MCF 10A (cell line): ENCODE measurements around the gene ZNF469. TPM values are rescaled to one million over a fixed set of nuclear protein-coding genes. Genes with fewer than 3 reads are reported as not detected.

Source experiments
- BruUV-seq: library from RNA; stranded (reverse); fragments of 400-500 nt; replicated peaks from 2 replicates; lab custom pipeline; 2021; lab: Mats Ljungman, UMichigan
- CTCF ChIA-PET: fragments of 300-600 bp; sonication (Branson Sonifier 250); formaldehyde crosslinking; extraction: SDS; loops from one replicate; lab custom pipeline; 2021; ENCODE audit warnings: antibody characterized with exemption, inconsistent platforms; lab: Yijun Ruan, JAX
- POLR2A ChIA-PET: fragments of 300-600, 350-650 bp; sonication (Branson Sonifier 250); formaldehyde crosslinking; extraction: SDS; loops from one replicate; lab custom pipeline; 2020; ENCODE audit warnings: antibody characterized with exemption, inconsistent platforms; lab: Yijun Ruan, JAX
- DNase-seq: peaks from one replicate; pipeline ENCODE4 v3.0.0-alpha.2; 2018; ENCODE audit not compliant: unreplicated experiment
- H3K27ac Mint-ChIP-seq: one replicate; pipeline ENCODE4 v1.8.0; 2022; ENCODE audit warnings: mild to moderate bottlenecking, low read depth, mixed read lengths; ENCODE audit not compliant: unreplicated experiment
- H3K27me3 Mint-ChIP-seq: one replicate; pipeline ENCODE4 v1.8.0; 2022; ENCODE audit warnings: mixed read lengths; ENCODE audit not compliant: insufficient read depth, unreplicated experiment
- H3K36me3 Mint-ChIP-seq: one replicate; pipeline ENCODE4 v1.8.0; 2022; ENCODE audit warnings: mild to moderate bottlenecking, moderate library complexity, mixed read lengths; ENCODE audit not compliant: insufficient read depth, unreplicated experiment
- H3K4me1 Mint-ChIP-seq: one replicate; pipeline ENCODE4 v1.8.0; 2022; ENCODE audit warnings: mixed read lengths; ENCODE audit not compliant: insufficient read depth, unreplicated experiment
- H3K4me3 Mint-ChIP-seq: one replicate; pipeline ENCODE4 v1.8.0; 2022; ENCODE audit warnings: mild to moderate bottlenecking, moderate library complexity, mixed read lengths; ENCODE audit not compliant: unreplicated experiment
- H3K9me3 Mint-ChIP-seq: one replicate; pipeline ENCODE4 v1.8.0; 2022; ENCODE audit warnings: mixed read lengths; ENCODE audit not compliant: unreplicated experiment
- intact Hi-C: fragments of 100-400 bp; cut with micrococcal nuclease; formaldehyde crosslinking; loops from 2 replicates; pipeline ENCODE4 v1.14.1; 2022
- total RNA-seq: library from RNA; stranded (reverse); gene quantifications from 2 replicates; pipeline ENCODE4 v1.2.3, GENCODE V29; 2022
- TF ChIP-seq, protein P1 (sequence below): fragments of 200-600 bp; IDR thresholded peaks from one replicate; pipeline ENCODE4 v1.8.0; 2022; ENCODE audit warnings: antibody characterized with exemption, mild to moderate bottlenecking; ENCODE audit not compliant: unreplicated experiment

Gene ZNF469
- total RNA-seq, 1 experiment from 2014 or later: not detected

DNA sequence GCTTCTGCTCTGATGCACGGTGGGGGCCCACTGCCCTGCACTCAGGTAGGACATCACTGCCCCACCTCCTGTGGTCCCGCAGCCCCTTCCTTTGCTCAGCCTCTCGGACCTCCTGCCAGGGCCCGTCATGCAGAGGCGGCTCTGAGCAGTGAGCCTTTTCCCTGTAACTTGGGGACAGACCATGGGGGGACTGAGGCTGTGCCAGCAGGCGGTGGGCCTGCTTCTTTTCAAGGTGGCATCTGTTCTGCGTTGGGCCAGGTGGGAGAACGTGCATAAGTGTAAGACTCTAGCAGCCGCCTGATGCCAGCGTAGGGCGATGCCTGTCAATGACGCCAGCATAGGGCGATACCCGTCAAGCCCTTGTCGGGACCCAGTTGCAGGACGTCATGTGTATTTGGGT, 40.3 kb upstream of the ZNF469 start:
- no peaks in the 10 kb centered on the region for H3K36me3 Mint-ChIP-seq
- intact Hi-C loops: no loop called here
- no peak overlapping the region for H3K4me3 Mint-ChIP-seq
- TF ChIP-seq, protein P1, sequence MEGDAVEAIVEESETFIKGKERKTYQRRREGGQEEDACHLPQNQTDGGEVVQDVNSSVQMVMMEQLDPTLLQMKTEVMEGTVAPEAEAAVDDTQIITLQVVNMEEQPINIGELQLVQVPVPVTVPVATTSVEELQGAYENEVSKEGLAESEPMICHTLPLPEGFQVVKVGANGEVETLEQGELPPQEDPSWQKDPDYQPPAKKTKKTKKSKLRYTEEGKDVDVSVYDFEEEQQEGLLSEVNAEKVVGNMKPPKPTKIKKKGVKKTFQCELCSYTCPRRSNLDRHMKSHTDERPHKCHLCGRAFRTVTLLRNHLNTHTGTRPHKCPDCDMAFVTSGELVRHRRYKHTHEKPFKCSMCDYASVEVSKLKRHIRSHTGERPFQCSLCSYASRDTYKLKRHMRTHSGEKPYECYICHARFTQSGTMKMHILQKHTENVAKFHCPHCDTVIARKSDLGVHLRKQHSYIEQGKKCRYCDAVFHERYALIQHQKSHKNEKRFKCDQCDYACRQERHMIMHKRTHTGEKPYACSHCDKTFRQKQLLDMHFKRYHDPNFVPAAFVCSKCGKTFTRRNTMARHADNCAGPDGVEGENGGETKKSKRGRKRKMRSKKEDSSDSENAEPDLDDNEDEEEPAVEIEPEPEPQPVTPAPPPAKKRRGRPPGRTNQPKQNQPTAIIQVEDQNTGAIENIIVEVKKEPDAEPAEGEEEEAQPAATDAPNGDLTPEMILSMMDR: no peak
- POLR2A ChIA-PET: interaction anchor here (0.7 kb wide), 1 partner anchor 284 kb away, joined by 3 read pairs; no protein-coding TSS in a partner anchor
- H3K27me3 Mint-ChIP-seq: no peaks in the 10 kb centered on the region
- BruUV-seq: no TSS peak
- CTCF ChIA-PET: no interaction called here
- no peaks in the 10 kb centered on the region for H3K4me1 Mint-ChIP-seq
- DNase-seq: no peak
- H3K27ac Mint-ChIP-seq: no peak overlapping the region
- H3K9me3 Mint-ChIP-seq: no peaks in the 10 kb centered on the region

DNA sequence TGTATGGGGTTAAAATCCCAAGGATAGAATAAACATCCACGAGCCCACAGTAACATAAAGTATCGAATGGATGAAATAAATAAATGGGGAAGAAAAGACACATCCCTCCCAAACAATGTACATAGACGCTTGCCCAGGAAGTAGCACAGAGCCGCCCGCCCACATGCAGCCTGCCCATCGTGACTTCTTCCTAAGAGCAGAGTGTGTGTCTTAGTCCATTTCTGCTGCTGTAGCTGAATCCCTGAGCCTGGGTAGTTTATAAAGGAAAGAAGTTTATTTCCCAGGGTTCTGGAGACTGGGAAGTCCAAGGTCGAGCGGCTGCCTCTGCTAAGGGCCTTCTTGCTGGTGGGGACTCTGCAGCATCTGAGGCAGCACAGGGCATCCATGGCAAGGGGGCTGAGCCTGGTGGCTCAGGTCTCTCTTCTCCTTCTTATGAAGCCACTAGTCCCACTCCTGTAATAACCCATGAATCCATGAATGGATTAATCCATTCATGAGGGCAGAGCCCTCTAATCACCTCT, 39.4 kb upstream of the ZNF469 start:
- ChIA-PET CTCF (no interaction called here), POLR2A (no interaction called here)
- Mint-ChIP-seq H3K27ac (no peak overlapping the region), H3K4me3 (no peak overlapping the region), H3K36me3 (no peaks in the 10 kb centered on the region), H3K4me1 (no peaks in the 10 kb centered on the region), H3K27me3 (no peaks in the 10 kb centered on the region), H3K9me3 (no peaks in the 10 kb centered on the region)
- no TSS peak for BruUV-seq
- DNase-seq: no peak
- intact Hi-C loops: no loop called here
- TF ChIP-seq, protein P1: no peak

DNA sequence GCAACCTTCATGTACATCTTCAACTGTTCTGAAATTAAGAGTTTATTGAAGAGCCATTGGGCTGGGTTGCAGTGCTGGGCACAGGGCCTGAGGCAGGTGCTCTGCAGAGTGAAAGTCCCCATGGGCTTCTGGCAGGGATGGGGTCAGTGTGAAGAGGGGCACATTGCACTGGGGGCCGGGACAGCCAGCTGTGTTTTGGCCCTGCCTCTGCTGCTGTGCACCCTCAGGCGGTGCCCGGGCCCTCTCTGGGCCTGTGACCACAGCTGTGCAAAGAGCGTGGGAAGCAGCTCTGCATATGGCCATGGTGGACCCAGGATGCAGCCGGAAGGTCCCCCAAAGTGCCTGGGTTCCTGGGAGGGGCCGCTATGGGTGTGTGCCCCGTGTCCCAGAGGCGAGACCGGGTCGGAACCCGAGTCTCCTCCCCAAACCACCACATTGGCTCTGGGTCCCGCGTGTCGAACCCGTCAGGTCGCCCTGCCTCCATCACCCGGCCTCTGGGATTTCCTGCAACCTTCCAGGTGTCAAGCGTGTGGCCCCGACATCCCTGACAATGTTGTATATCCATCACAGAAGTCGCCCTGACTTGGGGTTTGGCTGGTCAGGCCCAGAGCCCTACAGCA, 38.2 kb upstream of the ZNF469 start:
- POLR2A ChIA-PET: no interaction called here
- Mint-ChIP-seq H3K27me3 (no peaks in the 10 kb centered on the region), H3K4me1 (no peaks in the 10 kb centered on the region), H3K9me3 (no peaks in the 10 kb centered on the region), H3K4me3 (no peak overlapping the region), H3K36me3 (no peaks in the 10 kb centered on the region), H3K27ac (no peak overlapping the region)
- no peak for DNase-seq
- TF ChIP-seq, protein P1: no peak
- no TSS peak for BruUV-seq
- CTCF ChIA-PET: no interaction called here
- intact Hi-C loops: no loop called here

DNA sequence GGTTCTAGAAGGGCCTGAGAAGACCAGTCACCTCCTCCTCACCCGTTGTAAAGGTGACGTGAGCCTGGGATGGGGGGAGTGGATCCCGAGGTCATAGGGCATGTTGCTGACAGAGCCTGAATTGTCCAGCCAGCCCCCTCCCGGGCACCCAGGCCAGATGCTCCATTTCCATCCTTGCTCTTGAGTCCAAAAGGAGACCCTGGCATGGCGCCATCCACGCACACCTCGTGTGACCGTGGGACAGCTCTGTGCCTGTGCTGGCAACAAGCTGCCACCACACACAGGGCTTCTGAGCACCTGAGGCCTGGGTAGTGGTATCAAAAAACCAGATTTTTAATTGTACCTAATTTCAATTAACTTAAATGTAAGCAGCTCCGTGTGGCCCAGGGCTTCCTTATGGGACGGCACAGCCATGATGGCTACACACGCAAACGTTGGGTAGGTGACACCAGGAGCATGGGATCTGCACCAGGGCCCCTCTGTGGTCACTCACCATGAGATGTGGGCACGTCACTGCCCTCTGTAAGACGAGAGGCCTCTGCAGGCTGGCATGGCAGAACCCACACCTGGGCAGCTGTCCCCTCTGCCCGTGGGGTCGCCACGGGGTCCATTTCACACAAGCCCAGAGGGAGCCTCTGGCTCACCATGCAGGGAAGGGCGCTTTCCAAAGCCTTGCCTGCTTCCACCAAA, 37.6 kb upstream of the ZNF469 start:
- DNase-seq: no peak
- H3K27ac Mint-ChIP-seq: no peak overlapping the region
- CTCF ChIA-PET: no interaction called here
- TF ChIP-seq, protein P1: no peak
- no peaks in the 10 kb centered on the region for H3K27me3 Mint-ChIP-seq
- no TSS peak for BruUV-seq
- intact Hi-C loops: no loop called here
- H3K9me3 Mint-ChIP-seq: no peaks in the 10 kb centered on the region
- H3K4me3 Mint-ChIP-seq: no peak overlapping the region
- H3K36me3 Mint-ChIP-seq: no peaks in the 10 kb centered on the region
- H3K4me1 Mint-ChIP-seq: no peaks in the 10 kb centered on the region
- POLR2A ChIA-PET: no interaction called here
